ENCODE measurements around the gene KRT3. TPM values are rescaled to one million over a fixed set of nuclear protein-coding genes. Genes with fewer than 3 reads are reported as not detected.

Gene KRT3
- total RNA-seq, 1 experiment from 2014 or later: not detected

DNA sequence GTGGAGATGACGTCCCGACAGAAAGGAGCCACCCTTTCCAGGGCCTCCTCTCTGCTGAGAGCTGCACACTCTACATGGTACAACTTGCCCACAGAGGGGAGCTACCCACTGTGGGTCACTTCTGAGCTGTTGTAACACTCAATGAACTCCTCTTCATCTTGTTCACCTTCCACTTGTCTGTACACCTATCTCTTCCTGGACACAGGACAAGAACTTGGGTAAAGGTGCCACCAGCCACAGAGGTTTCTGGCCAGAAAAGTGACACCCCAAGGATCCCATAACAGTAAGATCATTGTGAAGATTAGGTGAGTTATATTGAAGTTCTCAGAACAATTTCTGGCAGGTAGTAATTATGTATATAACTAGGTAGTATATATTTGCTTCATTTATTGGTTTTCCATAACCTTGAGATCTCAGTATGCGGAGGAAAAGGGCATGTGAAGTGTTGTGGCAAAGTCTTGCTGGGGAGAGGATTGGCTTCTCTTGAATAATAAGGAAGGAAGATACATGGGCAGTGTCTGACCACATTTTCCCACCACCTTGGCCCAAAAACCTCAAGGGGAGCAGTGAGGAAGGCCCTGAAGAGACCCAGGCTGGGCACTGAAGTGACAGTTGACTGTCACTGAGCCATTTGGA lies 53.0 kb downstream of the KRT3 start:
- no peak for DNase-seq (ENCODE audit: extremely low read depth, low read depth)

DNA sequence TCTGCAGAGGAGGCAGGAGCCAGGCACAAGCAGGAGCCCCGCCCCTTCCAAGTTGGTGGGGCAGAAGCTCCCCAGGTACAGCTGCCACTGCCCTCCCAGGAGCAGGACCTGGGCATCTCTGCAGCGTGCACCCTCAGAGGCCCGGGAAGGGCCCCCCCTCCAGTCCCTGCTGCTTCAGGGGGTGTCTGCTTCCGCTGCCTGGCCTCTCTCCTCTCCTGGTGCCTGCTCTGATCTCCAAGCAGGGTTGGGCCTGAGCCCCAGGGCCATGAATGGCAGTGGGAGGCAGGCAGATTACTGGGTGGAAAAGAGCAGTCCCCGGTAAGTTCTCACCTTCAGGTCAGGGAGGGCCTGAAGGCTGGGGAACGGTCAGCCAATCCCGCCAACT lies 53.7 kb downstream of the KRT3 start:
- no peak for DNase-seq (ENCODE audit: extremely low read depth, low read depth)

DNA sequence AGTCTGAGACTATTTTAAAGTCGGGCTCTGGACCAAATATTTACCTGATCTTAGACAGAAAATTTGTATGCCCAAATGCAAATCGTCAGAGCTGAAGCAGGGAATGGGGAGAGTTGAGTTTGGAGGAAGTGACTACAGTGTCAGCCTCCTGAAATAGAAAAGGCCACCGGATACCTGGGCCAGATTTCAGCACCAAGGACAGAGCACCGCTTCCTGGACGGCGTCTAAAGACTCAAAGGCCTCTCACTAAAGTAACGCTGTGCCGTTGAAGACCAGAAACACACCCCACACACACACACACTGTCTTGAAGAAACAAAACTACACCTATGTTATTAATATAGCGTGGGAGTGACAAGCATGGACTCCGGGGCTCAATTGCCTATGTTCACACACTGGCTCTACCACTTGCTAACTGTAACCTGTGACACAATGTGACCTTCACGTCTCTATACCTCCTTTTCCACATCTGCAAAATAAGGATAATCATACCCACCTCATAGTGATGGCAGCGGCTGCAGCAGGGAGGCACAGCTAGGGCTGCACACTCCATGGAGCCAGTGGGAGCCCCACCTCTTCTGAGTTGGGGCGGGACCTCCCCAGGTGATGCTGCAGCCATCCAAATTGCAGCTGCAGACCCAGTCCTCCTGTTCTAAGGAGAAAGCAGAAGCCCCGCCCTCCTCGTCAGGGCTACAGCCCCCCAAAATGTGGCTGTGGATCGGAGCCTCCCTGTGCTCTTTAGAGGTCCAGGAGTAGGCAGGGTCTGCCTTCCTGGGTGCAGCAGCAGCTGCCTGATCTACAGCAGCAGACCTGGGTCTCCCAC lies 54.3 kb downstream of the KRT3 start:
- peak; percentile 63 for DNase-seq (ENCODE audit: extremely low read depth, low read depth)

DNA sequence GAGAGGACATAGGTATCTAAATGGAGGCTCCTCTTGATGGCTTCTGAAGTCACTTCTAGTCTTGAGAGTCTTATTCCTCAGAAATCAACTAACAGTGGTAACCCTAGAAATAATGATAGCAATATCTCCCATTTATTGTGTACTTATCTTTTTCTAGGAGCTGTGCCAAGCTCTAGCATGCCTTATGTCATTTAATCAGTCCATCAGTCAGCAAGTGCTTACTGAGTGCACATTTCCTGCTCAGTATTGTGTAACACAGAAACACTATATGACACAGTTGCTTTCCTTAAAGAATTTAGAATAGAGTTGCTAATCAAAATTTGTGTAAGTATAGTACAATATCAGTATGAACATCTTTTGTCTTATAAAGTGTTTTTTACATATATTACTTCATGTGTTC lies 55.3 kb downstream of the KRT3 start:
- no peak for DNase-seq (ENCODE audit: extremely low read depth, low read depth)

DNA sequence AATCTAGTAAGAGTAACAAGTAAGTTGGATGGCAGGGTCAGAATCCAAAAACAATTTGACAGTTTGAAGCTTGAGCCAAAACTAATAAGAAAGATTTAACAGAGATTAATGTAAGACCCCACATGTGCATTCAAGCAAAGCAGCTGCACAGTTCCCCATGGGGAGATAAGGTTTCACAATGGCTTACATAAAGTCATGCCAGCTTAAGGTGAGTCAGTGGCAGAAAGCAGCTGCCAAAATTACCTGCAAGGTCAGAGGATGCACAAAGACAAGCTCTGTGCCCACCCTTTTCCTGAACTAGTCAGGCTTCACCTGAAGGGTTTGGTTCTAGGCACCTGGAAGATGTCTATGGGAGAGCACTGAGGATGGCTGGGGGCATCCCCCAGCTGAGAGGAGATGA lies 56.0 kb downstream of the KRT3 start:
- DNase-seq (ENCODE audit: extremely low read depth, low read depth): no peak

Small RNA genes within 50 kb of the gene (small RNA-seq; reads per million reads assigned to genes)
- 0 reads per million in 2 experiments for gene AC107016.2

Other genes starting within 250 kb of the KRT3 start
- not detected in 2 replicates for gene KRT71, start 243.0 kb downstream of the KRT3 start, total RNA-seq (2014; rRNA removed; shearing (Covaris generic))
- not detected in 2 replicates for gene KRT74, start 222.3 kb downstream of the KRT3 start, total RNA-seq (2014; rRNA removed; shearing (Covaris generic))
- not detected in 2 replicates for gene KRT72, start 194.7 kb downstream of the KRT3 start, total RNA-seq (2014; rRNA removed; shearing (Covaris generic))
- gene KRT73, start 177.6 kb downstream of the KRT3 start, total RNA-seq (2014; rRNA removed; shearing (Covaris generic)): not detected in 2 replicates
- gene KRT2, start 143.9 kb downstream of the KRT3 start, total RNA-seq (2014; rRNA removed; shearing (Covaris generic)): not detected in 2 replicates
- gene KRT1, start 115.7 kb downstream of the KRT3 start, total RNA-seq (2014; rRNA removed; shearing (Covaris generic)): not detected in 2 replicates
- gene KRT77, start 92.6 kb downstream of the KRT3 start, total RNA-seq (2014; rRNA removed; shearing (Covaris generic)): not detected in 2 replicates
- gene KRT76, start 18.8 kb downstream of the KRT3 start, total RNA-seq (2014; rRNA removed; shearing (Covaris generic)): not detected in 2 replicates
- gene KRT4, start 18.0 kb upstream of the KRT3 start, total RNA-seq (2014; rRNA removed; shearing (Covaris generic)): not detected in 2 replicates
- not detected in 2 replicates for gene KRT79, start 38.2 kb upstream of the KRT3 start, total RNA-seq (2014; rRNA removed; shearing (Covaris generic))
- not detected in 2 replicates for gene KRT78, start 52.9 kb upstream of the KRT3 start, total RNA-seq (2014; rRNA removed; shearing (Covaris generic))
- gene KRT8, start 109.0 kb upstream of the KRT3 start, total RNA-seq (2014; rRNA removed; shearing (Covaris generic)): 441 and 447 TPM in 2 replicates
- gene KRT18, start 153.0 kb upstream of the KRT3 start, total RNA-seq (2014; rRNA removed; shearing (Covaris generic)): 692 and 718 TPM in 2 replicates
- 827 and 879 TPM in 2 replicates for gene EIF4B, start 210.3 kb upstream of the KRT3 start, total RNA-seq (2014; rRNA removed; shearing (Covaris generic))